ENCODE measurements around the gene SHISAL1.
"Not testable (repeated sequence)": the region's sequence is repeated elsewhere in the genome, so short reads cannot be mapped to it uniquely, and the experiment has no call there.

Gene SHISAL1

GRCh38 chr22:44246615-44247326 is 66.0 kb downstream of the SHISAL1 start:
- no peak for FAIRE-seq
- no peak for DNase-seq (ENCODE audit: extremely low spot score, insufficient read length, low read depth)

GRCh38 chr22:44245867-44246266 is 66.9 kb downstream of the SHISAL1 start:
- FAIRE-seq: no peak

GRCh38 chr22:44245438-44245837 is 67.3 kb downstream of the SHISAL1 start:
- no peak for DNase-seq (ENCODE audit: extremely low spot score, insufficient read length, low read depth)
- no peak for FAIRE-seq

More at GRCh38 chr22:44245867-44246266, 66.9 kb downstream of the SHISAL1 start:
- DNase-seq (ENCODE audit: extremely low spot score, insufficient read length, low read depth): no peak

- DNase-seq (ENCODE audit: extremely low spot score, insufficient read length, low read depth) (no peak), FAIRE-seq (no peak)
Observed at GRCh38 chr22:44244265-44244822, 68.4 kb downstream of the SHISAL1 start.

- FAIRE-seq: no peak
- no peak for DNase-seq (ENCODE audit: extremely low spot score, insufficient read length, low read depth)
Observed at GRCh38 chr22:44243761-44244160, 69.0 kb downstream of the SHISAL1 start.

GRCh38 chr22:44242946-44243724 is 69.6 kb downstream of the SHISAL1 start:
- FAIRE-seq (no peak), DNase-seq (ENCODE audit: extremely low spot score, insufficient read length, low read depth) (no peak)

GRCh38 chr22:44241121-44241520 is 71.6 kb downstream of the SHISAL1 start:
- DNase-seq (ENCODE audit: extremely low spot score, insufficient read length, low read depth); FAIRE-seq: not testable (repeated sequence)

- no peak for DNase-seq (ENCODE audit: extremely low spot score, insufficient read length, low read depth)
- FAIRE-seq: no peak
Observed at GRCh38 chr22:44237290-44237689, 75.5 kb downstream of the SHISAL1 start.

GRCh38 chr22:44234372-44234771 is 78.4 kb downstream of the SHISAL1 start:
- DNase-seq (ENCODE audit: extremely low spot score, insufficient read length, low read depth); FAIRE-seq: not testable (repeated sequence)

GRCh38 chr22:44231233-44231632 is 81.5 kb downstream of the SHISAL1 start:
- FAIRE-seq: no peak
- DNase-seq (ENCODE audit: extremely low spot score, insufficient read length, low read depth): no peak

- DNase-seq (ENCODE audit: extremely low spot score, insufficient read length, low read depth): no peak
- no peak for FAIRE-seq
Observed at GRCh38 chr22:44229809-44230208, 82.9 kb downstream of the SHISAL1 start.

- DNase-seq (ENCODE audit: extremely low spot score, insufficient read length, low read depth): no peak
- no peak for FAIRE-seq
Observed at GRCh38 chr22:44229331-44229730, 83.4 kb downstream of the SHISAL1 start.

GRCh38 chr22:44225812-44226211 is 86.9 kb downstream of the SHISAL1 start:
- FAIRE-seq (no peak), DNase-seq (ENCODE audit: extremely low spot score, insufficient read length, low read depth) (no peak)

GRCh38 chr22:44225091-44225689 is 87.6 kb downstream of the SHISAL1 start:
- FAIRE-seq (no peak), DNase-seq (ENCODE audit: extremely low spot score, insufficient read length, low read depth) (no peak)

- FAIRE-seq: no peak
- DNase-seq (ENCODE audit: extremely low spot score, insufficient read length, low read depth): no peak
Observed at GRCh38 chr22:44224166-44224565, 88.6 kb downstream of the SHISAL1 start.

- FAIRE-seq (no peak), DNase-seq (ENCODE audit: extremely low spot score, insufficient read length, low read depth) (no peak)
Observed at GRCh38 chr22:44221710-44222475, 90.9 kb downstream of the SHISAL1 start.

- no peak for FAIRE-seq
Observed at GRCh38 chr22:44220727-44221680, 91.7 kb downstream of the SHISAL1 start.

GRCh38 chr22:44219101-44219870 is 93.5 kb downstream of the SHISAL1 start:
- FAIRE-seq: no peak
- DNase-seq (ENCODE audit: extremely low spot score, insufficient read length, low read depth): no peak

More at GRCh38 chr22:44220727-44221680, 91.7 kb downstream of the SHISAL1 start:
- DNase-seq (ENCODE audit: extremely low spot score, insufficient read length, low read depth): no peak

Measured in GM18507 (cell line).